ENCODE measurements around the gene WDR27.
"Not testable (repeated sequence)": the region's sequence is repeated elsewhere in the genome, so short reads cannot be mapped to it uniquely, and the experiment has no call there.

DNA sequence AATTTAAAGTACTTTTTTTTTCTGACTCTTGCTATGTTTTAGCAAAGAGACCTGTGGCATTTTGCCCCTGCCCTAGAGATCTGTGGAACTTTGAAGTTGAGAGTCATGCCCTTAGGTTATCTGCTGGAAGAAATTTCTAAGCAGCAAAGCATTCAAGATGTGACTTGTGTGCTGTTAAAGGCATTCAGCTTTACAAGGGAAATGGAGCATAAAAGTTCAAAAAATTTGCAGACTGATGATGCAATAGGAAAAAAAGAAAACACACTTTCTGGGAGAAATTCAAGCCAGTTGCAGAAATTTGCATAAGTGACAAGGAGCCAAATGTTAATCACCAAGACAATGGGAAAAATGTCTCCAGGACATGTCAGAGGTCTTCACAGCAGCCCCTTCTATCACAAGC is 267.3 kb downstream of the WDR27 start:
- TF ChIP-seq, protein P1, sequence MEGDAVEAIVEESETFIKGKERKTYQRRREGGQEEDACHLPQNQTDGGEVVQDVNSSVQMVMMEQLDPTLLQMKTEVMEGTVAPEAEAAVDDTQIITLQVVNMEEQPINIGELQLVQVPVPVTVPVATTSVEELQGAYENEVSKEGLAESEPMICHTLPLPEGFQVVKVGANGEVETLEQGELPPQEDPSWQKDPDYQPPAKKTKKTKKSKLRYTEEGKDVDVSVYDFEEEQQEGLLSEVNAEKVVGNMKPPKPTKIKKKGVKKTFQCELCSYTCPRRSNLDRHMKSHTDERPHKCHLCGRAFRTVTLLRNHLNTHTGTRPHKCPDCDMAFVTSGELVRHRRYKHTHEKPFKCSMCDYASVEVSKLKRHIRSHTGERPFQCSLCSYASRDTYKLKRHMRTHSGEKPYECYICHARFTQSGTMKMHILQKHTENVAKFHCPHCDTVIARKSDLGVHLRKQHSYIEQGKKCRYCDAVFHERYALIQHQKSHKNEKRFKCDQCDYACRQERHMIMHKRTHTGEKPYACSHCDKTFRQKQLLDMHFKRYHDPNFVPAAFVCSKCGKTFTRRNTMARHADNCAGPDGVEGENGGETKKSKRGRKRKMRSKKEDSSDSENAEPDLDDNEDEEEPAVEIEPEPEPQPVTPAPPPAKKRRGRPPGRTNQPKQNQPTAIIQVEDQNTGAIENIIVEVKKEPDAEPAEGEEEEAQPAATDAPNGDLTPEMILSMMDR (IDR thresholded peaks at IDR 0.05), result not testable (repeated sequence)
- TF ChIP-seq POLR2A (IDR thresholded peaks at IDR 0.05), result not testable (repeated sequence)
